CD4-positive, CD25-positive, alpha-beta regulatory T cell (primary cell): Measurements from ENCODE around the gene ALG8. TPM values are rescaled to one million over a fixed set of nuclear protein-coding genes. Genes with fewer than 3 reads are reported as not detected.
"Not testable (repeated sequence)": the region's sequence is repeated elsewhere in the genome, so short reads cannot be mapped to it uniquely, and the experiment has no call there.

Source experiments
- ATAC-seq, 2 donors: fragments of 150-1000 bp; cut with Tn5 transposase; one replicate each; pipeline ENCODE4 v1.10.0; 2021; ENCODE audit warnings: low read depth in 2 of 2, moderate number of reproducible peaks in 2 of 2, moderate library complexity in 1 of 2
- DNase-seq, 3 donors: peaks; one replicate each; pipeline versions ENCODE4 v3.0.0 to v3.0.0-alpha.2; 2012 to 2022; ENCODE audit warnings: mixed read lengths in 1 of 3
- H3K27ac ChIP-seq: one replicate; pipeline ENCODE4 v1.7.0; 2013; ENCODE audit warnings: mild to moderate bottlenecking, low read length; ENCODE audit not compliant: insufficient read depth, poor library complexity, severe bottlenecking
- H3K27me3 ChIP-seq: one replicate; pipeline ENCODE4 v1.7.0; 2013; ENCODE audit warnings: low read length; ENCODE audit not compliant: control insufficient read depth, insufficient read depth
- H3K36me3 ChIP-seq: one replicate; pipeline ENCODE4 v1.7.0; 2013; ENCODE audit warnings: mild to moderate bottlenecking, low read length, moderate library complexity; ENCODE audit not compliant: control insufficient read depth, insufficient read depth
- H3K4me1 ChIP-seq: 2 replicates; pipeline ENCODE4 v1.7.0; 2013; ENCODE audit warnings: mild to moderate bottlenecking, low read length; ENCODE audit not compliant: insufficient read depth, control insufficient read depth, poor library complexity, severe bottlenecking
- H3K4me3 ChIP-seq: one replicate; pipeline ENCODE4 v1.7.0; 2013; ENCODE audit warnings: low read depth, mild to moderate bottlenecking, low read length, moderate library complexity
- H3K9me3 ChIP-seq, 2 experiments: 1 replicate in 1 of 2; 2 replicates in 1 of 2; pipeline ENCODE4 v1.7.0; 2013; ENCODE audit warnings: low read length in 2 of 2, mild to moderate bottlenecking in 1 of 2, moderate library complexity in 1 of 2; ENCODE audit not compliant: control insufficient read depth in 2 of 2
- H3K27ac Mint-ChIP-seq, 3 donors: one replicate each; pipeline ENCODE4 v1.8.0; 2020 to 2022; ENCODE audit warnings: mild to moderate bottlenecking in 3 of 3, mixed read lengths in 3 of 3, moderate library complexity in 2 of 3
- H3K27me3 Mint-ChIP-seq: one replicate; pipeline ENCODE4 v1.8.0; 2022; ENCODE audit warnings: mild to moderate bottlenecking, mixed read lengths
- H3K36me3 Mint-ChIP-seq: one replicate; pipeline ENCODE4 v1.8.0; 2020; ENCODE audit warnings: mixed read lengths
- H3K4me1 Mint-ChIP-seq, 4 donors: one replicate each; pipeline ENCODE4 v1.8.0; 2020 to 2022; ENCODE audit warnings: mixed read lengths in 4 of 4, mild to moderate bottlenecking in 1 of 4
- H3K4me3 Mint-ChIP-seq, 4 donors: one replicate each; pipeline ENCODE4 v1.8.0; 2020 to 2022; ENCODE audit warnings: mild to moderate bottlenecking in 4 of 4, mixed read lengths in 4 of 4, moderate library complexity in 3 of 4
- H3K9me3 Mint-ChIP-seq, 7 donors: one replicate each; pipeline ENCODE4 v1.8.0; 2020 to 2022; ENCODE audit warnings: mixed read lengths in 7 of 7, mild to moderate bottlenecking in 3 of 7, moderate library complexity in 2 of 7
- polyA plus RNA-seq, 4 donors: library from polyadenylated mRNA; unstranded; fragments of 300-500 nt; fragmentation: Illumina TruSeq; gene quantifications; one replicate each; pipeline ENCODE4 v1.2.3, GENCODE V29; 2021
- total RNA-seq: library from RNA; stranded (reverse); gene quantifications from one replicate; pipeline ENCODE4 v1.2.3, GENCODE V29; 2022

The ALG8 gene
- total and polyA plus RNA-seq, 5 donors from 2014 or later: 20.6 to 56.3 (median 54.2) TPM

GRCh38 chr11:78062671-78063070, 76.8 kb downstream of the ALG8 start:
- Histone ChIP-seq H3K27me3 (no peaks in the 10 kb centered on the region), H3K27ac (no peak overlapping the region), H3K36me3 (peaks cover 4% of the 10 kb centered on the region), H3K4me1 (no peaks in the 10 kb centered on the region), H3K9me3 (no peaks in the 10 kb centered on the region), H3K4me3 (no peak overlapping the region)
- Mint-ChIP-seq H3K4me1 (peaks cover 0 to 5% (median 0%) of the 10 kb centered on the region in 4 donors), H3K27me3 (no peaks in the 10 kb centered on the region), H3K27ac (no peak overlapping the region), H3K36me3 (peaks cover 5% of the 10 kb centered on the region), H3K9me3 (no peaks in the 10 kb centered on the region), H3K4me3 (no peak overlapping the region)
- ATAC-seq (no peak), DNase-seq (no peak)

GRCh38 chr11:78061921-78062311, 77.5 kb downstream of the ALG8 start:
- Mint-ChIP-seq H3K36me3 (no peaks in the 10 kb centered on the region), H3K27ac (no peak overlapping the region), H3K9me3 (no peaks in the 10 kb centered on the region), H3K27me3 (no peaks in the 10 kb centered on the region), H3K4me1 (peaks cover 0 to 5% (median 0%) of the 10 kb centered on the region in 4 donors), H3K4me3 (no peak overlapping the region)
- no peaks in the 10 kb centered on the region for H3K27me3 ChIP-seq
- ATAC-seq (no peak), DNase-seq (no peak)
- no peak overlapping the region for H3K4me3 ChIP-seq
- H3K9me3 ChIP-seq: no peaks in the 10 kb centered on the region
- H3K4me1 ChIP-seq: no peaks in the 10 kb centered on the region
- no peaks in the 10 kb centered on the region for H3K36me3 ChIP-seq
- H3K27ac ChIP-seq: no peak overlapping the region

GRCh38 chr11:78061088-78061920, 78.1 kb downstream of the ALG8 start:
- Histone ChIP-seq H3K4me1 (no peaks in the 10 kb centered on the region), H3K4me3 (no peak overlapping the region), H3K27ac (no peak overlapping the region), H3K9me3 (no peaks in the 10 kb centered on the region), H3K27me3 (no peaks in the 10 kb centered on the region), H3K36me3 (no peaks in the 10 kb centered on the region)
- Mint-ChIP-seq H3K36me3 (no peaks in the 10 kb centered on the region), H3K4me1 (peaks cover 0 to 5% (median 0%) of the 10 kb centered on the region in 4 donors), H3K4me3 (no peak overlapping the region), H3K27me3 (no peaks in the 10 kb centered on the region), H3K9me3 (no peaks in the 10 kb centered on the region), H3K27ac (peak overlapping the region in 1 of 3 donors; percentile 54)
- ATAC-seq (no peak), DNase-seq (no peak)

GRCh38 chr11:78060533-78060932, 78.9 kb downstream of the ALG8 start:
- Histone ChIP-seq H3K9me3 (no peaks in the 10 kb centered on the region), H3K4me1 (no peaks in the 10 kb centered on the region), H3K27ac (no peak overlapping the region), H3K4me3 (no peak overlapping the region), H3K27me3 (no peaks in the 10 kb centered on the region), H3K36me3 (no peaks in the 10 kb centered on the region)
- Mint-ChIP-seq H3K27me3 (no peaks in the 10 kb centered on the region), H3K4me1 (no peaks in the 10 kb centered on the region), H3K27ac (no peak overlapping the region), H3K9me3 (no peaks in the 10 kb centered on the region), H3K36me3 (no peaks in the 10 kb centered on the region), H3K4me3 (no peak overlapping the region)
- ATAC-seq (no peak), DNase-seq (no peak)

GRCh38 chr11:78059749-78060328, 79.6 kb downstream of the ALG8 start:
- not testable (repeated sequence) for H3K9me3 ChIP-seq, H3K4me3 Mint-ChIP-seq, H3K9me3 Mint-ChIP-seq, H3K27ac Mint-ChIP-seq, H3K27me3 Mint-ChIP-seq, ATAC-seq, H3K36me3 ChIP-seq, H3K4me1 ChIP-seq, H3K27me3 ChIP-seq, H3K36me3 Mint-ChIP-seq, H3K4me3 ChIP-seq, H3K4me1 Mint-ChIP-seq, H3K27ac ChIP-seq, DNase-seq

- DNase-seq (no peak), ATAC-seq (no peak)
- Mint-ChIP-seq H3K36me3 (no peaks in the 10 kb centered on the region), H3K27me3 (no peaks in the 10 kb centered on the region), H3K4me3 (no peak overlapping the region), H3K4me1 (no peaks in the 10 kb centered on the region), H3K9me3 (no peaks in the 10 kb centered on the region), H3K27ac (no peak overlapping the region)
- no peak overlapping the region for H3K4me3 ChIP-seq
- H3K27me3 ChIP-seq: no peaks in the 10 kb centered on the region
- no peaks in the 10 kb centered on the region for H3K4me1 ChIP-seq
- no peak overlapping the region for H3K27ac ChIP-seq
- H3K9me3 ChIP-seq: no peaks in the 10 kb centered on the region
- no peaks in the 10 kb centered on the region for H3K36me3 ChIP-seq
Observed at GRCh38 chr11:78057462-78058055, 81.9 kb downstream of the ALG8 start.

- DNase-seq (no peak), ATAC-seq (no peak)
- H3K27me3 Mint-ChIP-seq: no peaks in the 10 kb centered on the region
- no peaks in the 10 kb centered on the region for H3K9me3 Mint-ChIP-seq
- Histone ChIP-seq H3K4me1 (no peaks in the 10 kb centered on the region), H3K9me3 (no peaks in the 10 kb centered on the region), H3K27me3 (no peaks in the 10 kb centered on the region), H3K4me3 (no peak overlapping the region), H3K36me3 (no peaks in the 10 kb centered on the region), H3K27ac (no peak overlapping the region)
- H3K27ac Mint-ChIP-seq: peak overlapping the region in 1 of 3 donors; percentile 57
- H3K4me3 Mint-ChIP-seq: no peak overlapping the region
- no peaks in the 10 kb centered on the region for H3K36me3 Mint-ChIP-seq
- no peaks in the 10 kb centered on the region for H3K4me1 Mint-ChIP-seq
Observed at GRCh38 chr11:78056093-78056492, 83.3 kb downstream of the ALG8 start.
